Osteocyte (in vitro differentiated cells): Measurements from ENCODE around the gene MEGF11. TPM values are rescaled to one million over a fixed set of nuclear protein-coding genes. Genes with fewer than 3 reads are reported as not detected.

ENCODE experiments used
- DNase-seq: peaks from one replicate; pipeline ENCODE4 v3.0.0; 2021; ENCODE audit warnings: mixed read lengths; ENCODE audit not compliant: unreplicated experiment; ENCODE audit errors: extremely low spot score
- H3K27ac Mint-ChIP-seq: one replicate; pipeline ENCODE4 v1.8.0; 2021; ENCODE audit warnings: mild to moderate bottlenecking, mixed read lengths; ENCODE audit not compliant: unreplicated experiment
- H3K27me3 Mint-ChIP-seq: one replicate; pipeline ENCODE4 v1.8.0; 2021; ENCODE audit warnings: mixed read lengths; ENCODE audit not compliant: unreplicated experiment
- H3K36me3 Mint-ChIP-seq: one replicate; pipeline ENCODE4 v1.8.0; 2021; ENCODE audit warnings: mixed read lengths; ENCODE audit not compliant: unreplicated experiment
- H3K4me1 Mint-ChIP-seq: one replicate; pipeline ENCODE4 v1.8.0; 2021; ENCODE audit warnings: mixed read lengths; ENCODE audit not compliant: unreplicated experiment
- H3K4me3 Mint-ChIP-seq: one replicate; pipeline ENCODE4 v1.8.0; 2021; ENCODE audit warnings: mild to moderate bottlenecking, moderate library complexity, mixed read lengths; ENCODE audit not compliant: unreplicated experiment
- H3K9me3 Mint-ChIP-seq: one replicate; pipeline ENCODE4 v1.8.0; 2021; ENCODE audit warnings: mixed read lengths; ENCODE audit not compliant: unreplicated experiment
- CTCF ChIP-seq: fragments of 200-600 bp; sonication (generic); IDR thresholded peaks from 2 replicates; pipeline ENCODE4 v1.5.0; 2021; ENCODE audit warnings: antibody characterized with exemption, mild to moderate bottlenecking, moderate library complexity
- total RNA-seq: library from RNA; stranded (reverse); gene quantifications from 2 replicates; pipeline ENCODE4 v1.2.1, GENCODE V29; 2021

Gene MEGF11
- total RNA-seq, 1 donor from 2014 or later: not detected

GRCh38 chr15:65990298-65990981 is 263.1 kb downstream of the MEGF11 start:
- Mint-ChIP-seq H3K27ac (no peak overlapping the region), H3K27me3 (peaks cover 68% of the 10 kb centered on the region)
- no peak for TF ChIP-seq CTCF

GRCh38 chr15:65987100-65987499 is 266.4 kb downstream of the MEGF11 start:
- peaks cover 77% of the 10 kb centered on the region for H3K27me3 Mint-ChIP-seq
- no peak overlapping the region for H3K27ac Mint-ChIP-seq
- H3K4me1 Mint-ChIP-seq: no peaks in the 10 kb centered on the region
- no peak overlapping the region for H3K4me3 Mint-ChIP-seq
- no peak for DNase-seq
- no peaks in the 10 kb centered on the region for H3K9me3 Mint-ChIP-seq
- no peaks in the 10 kb centered on the region for H3K36me3 Mint-ChIP-seq
- TF ChIP-seq CTCF: no peak

More at GRCh38 chr15:65990298-65990981, 263.1 kb downstream of the MEGF11 start:
- H3K36me3 Mint-ChIP-seq: no peaks in the 10 kb centered on the region
- no peak for DNase-seq
- no peaks in the 10 kb centered on the region for H3K4me1 Mint-ChIP-seq
- H3K9me3 Mint-ChIP-seq: no peaks in the 10 kb centered on the region
- no peak overlapping the region for H3K4me3 Mint-ChIP-seq

- Mint-ChIP-seq H3K27ac (no peak overlapping the region), H3K27me3 (peaks cover 76% of the 10 kb centered on the region), H3K4me1 (no peaks in the 10 kb centered on the region), H3K36me3 (no peaks in the 10 kb centered on the region), H3K4me3 (no peak overlapping the region), H3K9me3 (no peaks in the 10 kb centered on the region)
- no peak for DNase-seq
- TF ChIP-seq CTCF: no peak
Measured at GRCh38 chr15:65986416-65986815, 267.1 kb downstream of the MEGF11 start.

GRCh38 chr15:65985387-65985786 is 268.2 kb downstream of the MEGF11 start:
- peaks cover 2% of the 10 kb centered on the region for H3K4me1 Mint-ChIP-seq

More at GRCh38 chr15:65985387-65985786, 268.2 kb downstream of the MEGF11 start:
- no peak for TF ChIP-seq CTCF
- no peaks in the 10 kb centered on the region for H3K36me3 Mint-ChIP-seq
- H3K27me3 Mint-ChIP-seq: peaks cover 73% of the 10 kb centered on the region
- DNase-seq: no peak
- H3K4me3 Mint-ChIP-seq: no peak overlapping the region
- H3K9me3 Mint-ChIP-seq: no peaks in the 10 kb centered on the region
- no peak overlapping the region for H3K27ac Mint-ChIP-seq
